SK-N-SH (cell line): ENCODE measurements around the gene SH3BGR. TPM values are rescaled to one million over a fixed set of nuclear protein-coding genes. Genes with fewer than 3 reads are reported as not detected.

ENCODE experiments used
- CTCF ChIA-PET: fragments of 300-600, 350-600 bp; formaldehyde crosslinking; extraction: SDS; loops from one replicate; lab custom pipeline; 2021; lab: Yijun Ruan, JAX
- POLR2A ChIA-PET: fragments of 350-600 bp; sonication (Branson Sonifier 250); formaldehyde crosslinking; extraction: SDS; loops from one replicate; lab custom pipeline; 2020; ENCODE audit warnings: antibody characterized with exemption, inconsistent platforms; lab: Yijun Ruan, JAX
- DNase-seq: peaks from one replicate; pipeline ENCODE4 v3.0.0; 2012
- H2AFZ ChIP-seq: fragments of 200-600 bp; sonication (generic); 2 replicates; pipeline ENCODE4 v1.8.1; 2016; ENCODE audit warnings: antibody characterized with exemption, mild to moderate bottlenecking, low read depth
- H3F3A ChIP-seq: fragments of 200-600 bp; sonication (generic); replicated peaks from 2 replicates; pipeline ENCODE3; 2016; ENCODE audit warnings: antibody characterized with exemption, mild to moderate bottlenecking; ENCODE audit not compliant: insufficient read depth
- H3K27ac ChIP-seq, 2 experiments: fragments of 200-500 bp in 1 of 2; fragments of 200-600 bp in 1 of 2; sonication (Bioruptor generic) in 1 of 2; sonication (generic), shearing (Covaris generic) in 1 of 2; 2 replicates each; pipeline versions ENCODE4 v1.5.1 to v1.6.1; 2014 to 2016; ENCODE audit warnings: low read depth in 2 of 2, inconsistent platforms in 1 of 2, low read length in 1 of 2, mild to moderate bottlenecking in 1 of 2, mixed read lengths in 1 of 2
- H3K27me3 ChIP-seq: fragments of 200-600 bp; sonication (generic), shearing (Covaris generic); 2 replicates; pipeline ENCODE4 v1.6.1; 2016; ENCODE audit warnings: mixed run types; ENCODE audit not compliant: insufficient read depth
- H3K36me3 ChIP-seq, 2 experiments: fragments of 200-500 bp in 1 of 2; fragments of 200-600 bp in 1 of 2; sonication (Bioruptor generic) in 1 of 2; sonication (generic) in 1 of 2; replicated peaks in 1 of 2; 2 replicates each; pipeline versions ENCODE3 to v1.5.1; 2014 to 2016; ENCODE audit warnings: low read length in 1 of 2, mild to moderate bottlenecking in 1 of 2; ENCODE audit not compliant: insufficient read depth in 2 of 2, control insufficient read depth in 1 of 2
- H3K4me1 ChIP-seq, 2 experiments: fragments of 200-500 bp in 1 of 2; fragments of 200-600 bp in 1 of 2; sonication (Bioruptor generic) in 1 of 2; sonication (generic), shearing (Covaris generic) in 1 of 2; 2 replicates each; pipeline versions ENCODE4 v1.5.1 to v1.6.1; 2014 to 2016; ENCODE audit warnings: low read depth in 1 of 2, low read length in 1 of 2, mixed run types in 1 of 2; ENCODE audit not compliant: insufficient read depth in 2 of 2, control insufficient read depth in 1 of 2
- H3K4me2 ChIP-seq: fragments of 200-600 bp; sonication (generic), shearing (Covaris generic); 2 replicates; pipeline ENCODE4 v1.6.1; 2017; ENCODE audit warnings: mixed run types
- H3K4me3 ChIP-seq, 2 experiments: fragments of 200-500 bp in 1 of 2; fragments of 200-600 bp in 1 of 2; sonication (Bioruptor generic) in 1 of 2; sonication (generic), shearing (Covaris generic) in 1 of 2; 2 replicates each; pipeline versions ENCODE4 v1.5.1 to v1.8.1; 2014 to 2016; ENCODE audit warnings: low read depth in 2 of 2, inconsistent platforms in 1 of 2, low read length in 1 of 2, mild to moderate bottlenecking in 1 of 2, mixed read lengths in 1 of 2, moderate library complexity in 1 of 2
- H3K79me2 ChIP-seq: fragments of 200-600 bp; sonication (generic); 2 replicates; pipeline ENCODE4 v1.8.1; 2017; ENCODE audit warnings: mild to moderate bottlenecking; ENCODE audit not compliant: insufficient read depth
- H3K9ac ChIP-seq: fragments of 200-600 bp; sonication (generic); 2 replicates; pipeline ENCODE4 v1.6.1; 2017; ENCODE audit warnings: mixed run types
- H3K9me2 ChIP-seq: fragments of 200-600 bp; sonication (generic); 2 replicates; pipeline ENCODE4 v1.6.1; 2017; ENCODE audit warnings: mixed run types
- H3K9me3 ChIP-seq: fragments of 200-600 bp; sonication (generic); 2 replicates; pipeline ENCODE4 v1.6.1; 2017; ENCODE audit warnings: mixed run types, mild to moderate bottlenecking, moderate library complexity
- H4K20me1 ChIP-seq: fragments of 200-600 bp; sonication (generic); 2 replicates; pipeline ENCODE4 v1.6.1; 2017; ENCODE audit warnings: mild to moderate bottlenecking, mixed run types; ENCODE audit not compliant: insufficient read depth
- CHD2 ChIP-seq: fragments of 150-350 bp; IDR thresholded peaks from 2 replicates; pipeline ENCODE4 v1.6.1; 2018; ENCODE audit warnings: low read length; ENCODE audit not compliant: partially characterized antibody
- GABPA ChIP-seq: IDR thresholded peaks from 2 replicates; pipeline ENCODE4 v1.4.0; 2012; ENCODE audit warnings: low read depth, mild to moderate bottlenecking
- GATA2 ChIP-seq: sonication (generic); formaldehyde crosslinking; IDR thresholded peaks from 2 replicates; pipeline ENCODE4 v1.5.0; 2020; ENCODE audit warnings: mild to moderate bottlenecking, missing genetic modification reagents
- POLR2AphosphoS5 ChIP-seq: IDR thresholded peaks from 2 replicates; pipeline ENCODE4 v1.6.1; 2012; ENCODE audit warnings: low read depth, low read length
- REST ChIP-seq: IDR thresholded peaks from 2 replicates; pipeline ENCODE4 v1.6.1; 2012; ENCODE audit warnings: mild to moderate bottlenecking, low read depth, low read length, moderate library complexity
- TAF1 ChIP-seq: IDR thresholded peaks from 2 replicates; pipeline ENCODE4 v1.6.1; 2012; ENCODE audit warnings: low read depth, mild to moderate bottlenecking, low read length, moderate library complexity, borderline replicate concordance
- TCF12 ChIP-seq: IDR thresholded peaks from 2 replicates; pipeline ENCODE4 v1.4.0; 2012
- YY1 ChIP-seq: IDR thresholded peaks from 2 replicates; pipeline ENCODE4 v1.4.0; 2012; ENCODE audit warnings: low read depth, mild to moderate bottlenecking
- WGBS: methylation state at CpG from one replicate; pipeline ENCODE4 v1.1.6; 2017; ENCODE audit warnings: low lambda C conversion rate; 5-methylcytosine and 5-hydroxymethylcytosine counted together
- polyA plus RNA-seq, 3 experiments: library from polyadenylated mRNA; depleted of rRNA; stranded (reverse); fragments of >200 nt; gene quantifications; 2 replicates each; pipeline ENCODE4 v1.2.3, GENCODE V29; 2012
- TF ChIP-seq, protein P1 (sequence below): fragments of 200-600 bp; sonication (generic); IDR thresholded peaks from 2 replicates; pipeline ENCODE4 v1.6.1; 2017; ENCODE audit warnings: antibody characterized with exemption, mild to moderate bottlenecking, moderate library complexity
- TF ChIP-seq, protein P2 (sequence below): IDR thresholded peaks from 2 replicates; pipeline ENCODE4 v1.4.0; 2012; ENCODE audit warnings: low read depth, borderline replicate concordance

Gene SH3BGR
- polyA plus RNA-seq, 1 of the 3 experiments (the other 2 are of a cell fraction), result 1.1 TPM

GRCh38 chr21:39523399-39523798, 71.6 kb downstream of the SH3BGR start:
- no peak overlapping the region for H3K9ac ChIP-seq
- no peak overlapping the region for H2AFZ ChIP-seq
- TF ChIP-seq YY1, result no peak
- TF ChIP-seq TAF1, result no peak
- TF ChIP-seq GABPA, result no peak
- TF ChIP-seq POLR2AphosphoS5, result no peak
- no peak for TF ChIP-seq REST
- TF ChIP-seq, protein P1, sequence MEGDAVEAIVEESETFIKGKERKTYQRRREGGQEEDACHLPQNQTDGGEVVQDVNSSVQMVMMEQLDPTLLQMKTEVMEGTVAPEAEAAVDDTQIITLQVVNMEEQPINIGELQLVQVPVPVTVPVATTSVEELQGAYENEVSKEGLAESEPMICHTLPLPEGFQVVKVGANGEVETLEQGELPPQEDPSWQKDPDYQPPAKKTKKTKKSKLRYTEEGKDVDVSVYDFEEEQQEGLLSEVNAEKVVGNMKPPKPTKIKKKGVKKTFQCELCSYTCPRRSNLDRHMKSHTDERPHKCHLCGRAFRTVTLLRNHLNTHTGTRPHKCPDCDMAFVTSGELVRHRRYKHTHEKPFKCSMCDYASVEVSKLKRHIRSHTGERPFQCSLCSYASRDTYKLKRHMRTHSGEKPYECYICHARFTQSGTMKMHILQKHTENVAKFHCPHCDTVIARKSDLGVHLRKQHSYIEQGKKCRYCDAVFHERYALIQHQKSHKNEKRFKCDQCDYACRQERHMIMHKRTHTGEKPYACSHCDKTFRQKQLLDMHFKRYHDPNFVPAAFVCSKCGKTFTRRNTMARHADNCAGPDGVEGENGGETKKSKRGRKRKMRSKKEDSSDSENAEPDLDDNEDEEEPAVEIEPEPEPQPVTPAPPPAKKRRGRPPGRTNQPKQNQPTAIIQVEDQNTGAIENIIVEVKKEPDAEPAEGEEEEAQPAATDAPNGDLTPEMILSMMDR, result no peak
- TF ChIP-seq CHD2, result no peak
- TF ChIP-seq TCF12, result no peak
- no peaks in the 10 kb centered on the region for H3K79me2 ChIP-seq
- CTCF ChIA-PET, result interaction anchor here (1.1 to 2.2 kb wide), 4 partner anchors 185 to 192 kb away, joined by 3 to 7 read pairs (median 6); no protein-coding TSS in a partner anchor
- H3K4me3 ChIP-seq, result no peak overlapping the region
- no peaks in the 10 kb centered on the region for H3F3A ChIP-seq
- H4K20me1 ChIP-seq, result no peaks in the 10 kb centered on the region
- no peak overlapping the region for H3K4me2 ChIP-seq
- H3K27me3 ChIP-seq, result no peaks in the 10 kb centered on the region
- H3K9me3 ChIP-seq, result no peaks in the 10 kb centered on the region
- no peaks in the 10 kb centered on the region for H3K9me2 ChIP-seq
- POLR2A ChIA-PET, result no interaction called here
- peak overlapping the region in 1 of 2 experiments; percentile 24; a peak in 1 of 4 replicates for H3K27ac ChIP-seq
- DNase-seq, result no peak
- H3K4me1 ChIP-seq, result peaks cover 0 to 13% of the 10 kb centered on the region in 2 experiments; a peak in 1 of 4 replicates
- no peaks in the 10 kb centered on the region for H3K36me3 ChIP-seq

DNA sequence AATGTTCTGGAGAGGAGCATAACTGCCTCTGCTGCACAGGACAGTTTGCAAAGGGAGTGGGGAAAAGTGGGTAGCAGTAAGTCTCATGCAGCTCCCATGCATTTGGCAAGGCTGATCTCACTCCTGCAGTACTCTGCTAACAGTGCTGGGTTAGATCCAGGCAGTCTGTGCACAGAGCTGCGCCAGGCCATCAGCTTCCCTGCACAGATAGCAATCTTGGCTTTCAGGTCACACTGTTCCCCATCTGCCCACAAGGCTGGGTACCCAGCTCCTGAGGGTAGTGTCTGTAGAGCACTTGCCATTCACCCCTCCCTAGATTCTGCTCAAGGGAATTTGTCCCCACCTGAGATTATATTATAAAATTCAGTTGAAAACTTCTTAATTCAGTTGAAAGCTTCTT, 72.1 kb downstream of the SH3BGR start:
- Histone ChIP-seq H3K9me2 (no peaks in the 10 kb centered on the region), H3K27ac (peak overlapping the region in 1 of 2 experiments; percentile 24; a peak in 1 of 4 replicates), H3K79me2 (no peaks in the 10 kb centered on the region), H3K9me3 (no peaks in the 10 kb centered on the region), H2AFZ (no peak overlapping the region), H3K4me1 (peaks cover 0 to 13% of the 10 kb centered on the region in 2 experiments; a peak in 1 of 4 replicates), H3K9ac (no peak overlapping the region), H3F3A (no peaks in the 10 kb centered on the region), H4K20me1 (no peaks in the 10 kb centered on the region), H3K4me2 (no peak overlapping the region), H3K27me3 (no peaks in the 10 kb centered on the region), H3K36me3 (no peaks in the 10 kb centered on the region), H3K4me3 (no peak overlapping the region)
- ChIA-PET POLR2A (no interaction called here), CTCF (interaction anchor here (1.1 to 2.2 kb wide), 3 partner anchors 185 to 191 kb away, joined by 3 to 7 read pairs (median 6); no protein-coding TSS in a partner anchor)
- peak; percentile 36 for DNase-seq
- 14% methylated on average over 1 of the region's 1 CpG for WGBS
- 0 out of 2 replicates have a peak, but pooled peaks have one; percentile 10 for TF ChIP-seq GATA2 (CRISPR knock-in tag)
- TF ChIP-seq, protein P2, sequence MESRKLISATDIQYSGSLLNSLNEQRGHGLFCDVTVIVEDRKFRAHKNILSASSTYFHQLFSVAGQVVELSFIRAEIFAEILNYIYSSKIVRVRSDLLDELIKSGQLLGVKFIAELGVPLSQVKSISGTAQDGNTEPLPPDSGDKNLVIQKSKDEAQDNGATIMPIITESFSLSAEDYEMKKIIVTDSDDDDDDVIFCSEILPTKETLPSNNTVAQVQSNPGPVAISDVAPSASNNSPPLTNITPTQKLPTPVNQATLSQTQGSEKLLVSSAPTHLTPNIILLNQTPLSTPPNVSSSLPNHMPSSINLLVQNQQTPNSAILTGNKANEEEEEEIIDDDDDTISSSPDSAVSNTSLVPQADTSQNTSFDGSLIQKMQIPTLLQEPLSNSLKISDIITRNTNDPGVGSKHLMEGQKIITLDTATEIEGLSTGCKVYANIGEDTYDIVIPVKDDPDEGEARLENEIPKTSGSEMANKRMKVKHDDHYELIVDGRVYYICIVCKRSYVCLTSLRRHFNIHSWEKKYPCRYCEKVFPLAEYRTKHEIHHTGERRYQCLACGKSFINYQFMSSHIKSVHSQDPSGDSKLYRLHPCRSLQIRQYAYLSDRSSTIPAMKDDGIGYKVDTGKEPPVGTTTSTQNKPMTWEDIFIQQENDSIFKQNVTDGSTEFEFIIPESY, result no peak
